Measurements from ENCODE around the gene RHBDD1.

RHBDD1 gene

GRCh38 chr2:226790431-226790830 lies 45.4 kb upstream of the RHBDD1 start:
- no peak overlapping the region for H3K9ac ChIP-seq (ENCODE audit: low read depth, low read length, poor library complexity)
- WGBS, 2 donors (ENCODE audit: extremely low coverage in 2 of 2, insufficient read length in 2 of 2, insufficient replicate concordance in 1 of 2): no CpG with 5 or more reads among the region's 2 CpGs
- H3K27ac ChIP-seq (replicated peaks; ENCODE audit: low read length): no peak overlapping the region
- H2BK12ac ChIP-seq (ENCODE audit: low read length): no peak overlapping the region
- no peak for DNase-seq (ENCODE audit: low spot score)
- no peak overlapping the region for H2AK5ac ChIP-seq (ENCODE audit: low read depth, low read length)
- H3K36me3 ChIP-seq (replicated peaks in 1 of 2; ENCODE audit: control insufficient read depth in 2 of 2, insufficient read depth in 2 of 2, low read length in 2 of 2): peaks cover 5 to 94% of the 10 kb centered on the region in 2 donors
- peaks cover 7 to 17% of the 10 kb centered on the region in 2 donors for H3K4me1 ChIP-seq (ENCODE audit: control insufficient read depth in 2 of 2, insufficient read depth in 1 of 2, low read depth in 1 of 2, low read length in 2 of 2)
- H3K4ac ChIP-seq (ENCODE audit: low read length): no peak overlapping the region
- H3K79me1 ChIP-seq (ENCODE audit: low read depth, low read length): peaks cover under 1% of the 10 kb centered on the region
- no peaks in the 10 kb centered on the region for H3K27me3 ChIP-seq (ENCODE audit: control insufficient read depth in 3 of 3, insufficient read depth in 3 of 3, low read depth in 1 of 3, low read length in 3 of 3)
- H3K9me3 ChIP-seq (replicated peaks in 1 of 2; ENCODE audit: control insufficient read depth in 2 of 2, insufficient read depth in 1 of 2, low read depth in 1 of 2, low read length in 2 of 2): peaks cover 0 to 76% of the 10 kb centered on the region in 2 donors
- H3K14ac ChIP-seq (ENCODE audit: low read length): no peak overlapping the region
- H3K4me2 ChIP-seq (ENCODE audit: insufficient read depth, low read length, poor library complexity, severe bottlenecking): no peak overlapping the region
- H2AFZ ChIP-seq (ENCODE audit: low read length): no peak overlapping the region
- no peak overlapping the region for H4K91ac ChIP-seq (ENCODE audit: low read depth, low read length, poor library complexity)
- H2BK5ac ChIP-seq (ENCODE audit: low read length): no peak overlapping the region
- H4K8ac ChIP-seq (ENCODE audit: low read depth, low read length): no peak overlapping the region
- H3K23ac ChIP-seq (ENCODE audit: low read depth, low read length, poor library complexity): no peak overlapping the region
- no peak overlapping the region for H2BK120ac ChIP-seq (ENCODE audit: low read depth, low read length)
- H2BK15ac ChIP-seq (ENCODE audit: low read length): no peak overlapping the region
- H3K4me3 ChIP-seq (ENCODE audit: low read length in 2 of 2): no peak overlapping the region
- H3K18ac ChIP-seq (ENCODE audit: low read length): no peak overlapping the region

DNA sequence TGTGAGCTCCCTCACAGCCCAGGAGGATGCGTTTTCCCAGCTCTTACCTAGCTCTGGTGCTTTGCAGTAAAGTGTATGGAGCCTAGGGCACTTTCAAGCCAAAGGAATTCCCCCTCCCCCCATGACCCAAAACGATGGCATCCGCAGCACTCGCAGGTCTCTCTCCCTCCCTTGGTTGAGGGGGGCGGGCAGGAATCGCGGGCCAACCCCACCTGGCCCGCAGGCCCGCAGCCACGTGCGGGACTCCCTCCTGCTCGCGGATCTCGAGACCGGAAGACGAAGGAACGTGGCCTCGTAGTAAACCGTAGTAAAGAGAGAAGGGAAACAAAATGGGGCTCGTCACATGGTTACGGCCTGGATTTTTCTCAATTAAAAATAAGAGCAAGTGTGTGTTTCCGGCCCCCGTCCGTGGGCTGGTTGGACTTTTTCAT lies 44.8 kb upstream of the RHBDD1 start:
- H3K27ac ChIP-seq (replicated peaks; ENCODE audit: low read length): no peak overlapping the region

DNA sequence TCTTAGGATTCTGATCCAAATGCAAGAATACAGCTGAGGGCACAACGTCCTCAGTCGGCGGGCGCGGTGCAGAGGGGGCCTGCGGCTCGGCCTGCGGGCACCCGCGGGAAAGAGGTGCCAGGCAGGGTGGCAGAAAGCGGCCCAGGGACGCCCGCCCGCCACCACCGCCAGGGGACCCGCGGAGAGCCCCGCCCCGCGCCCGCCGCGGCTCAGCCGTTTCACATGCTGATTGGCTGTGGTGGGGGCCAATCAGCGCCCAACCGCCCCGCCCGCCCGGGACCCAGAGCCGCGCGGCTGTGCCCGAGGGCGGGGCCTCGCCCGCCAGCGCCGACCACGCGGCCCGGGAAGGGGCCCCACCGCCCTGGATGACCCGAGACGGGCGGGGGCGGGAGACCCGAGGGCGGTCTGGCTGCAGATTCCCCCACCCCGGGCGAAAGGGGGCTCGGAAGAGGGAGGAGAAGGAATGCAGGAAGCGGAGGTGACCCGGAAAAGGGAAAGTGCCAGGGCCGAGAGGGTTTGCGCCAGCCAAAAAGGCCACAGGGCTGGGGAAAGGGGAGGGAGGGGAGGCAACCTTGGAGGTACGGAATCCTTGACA lies 44.3 kb upstream of the RHBDD1 start:
- H2BK120ac ChIP-seq (ENCODE audit: low read depth, low read length): no peak overlapping the region
- H3K9me3 ChIP-seq (replicated peaks in 1 of 2; ENCODE audit: control insufficient read depth in 2 of 2, insufficient read depth in 1 of 2, low read depth in 1 of 2, low read length in 2 of 2): peaks cover 0 to 80% of the 10 kb centered on the region in 2 donors
- H3K4me1 ChIP-seq (ENCODE audit: control insufficient read depth in 2 of 2, insufficient read depth in 1 of 2, low read depth in 1 of 2, low read length in 2 of 2): peaks cover 15 to 24% of the 10 kb centered on the region in 2 donors
- peaks cover 15 to 98% of the 10 kb centered on the region in 2 donors for H3K36me3 ChIP-seq (replicated peaks in 1 of 2; ENCODE audit: control insufficient read depth in 2 of 2, insufficient read depth in 2 of 2, low read length in 2 of 2)
- no peak overlapping the region for H4K91ac ChIP-seq (ENCODE audit: low read depth, low read length, poor library complexity)
- H2AK5ac ChIP-seq (ENCODE audit: low read depth, low read length): no peak overlapping the region
- peak overlapping the region; percentile 49 for H3K27ac ChIP-seq (replicated peaks; ENCODE audit: low read length)
- DNase-seq (ENCODE audit: low spot score): peak; percentile 83
- H3K4ac ChIP-seq (ENCODE audit: low read length): no peak overlapping the region
- H3K27me3 ChIP-seq (ENCODE audit: control insufficient read depth in 3 of 3, insufficient read depth in 3 of 3, low read depth in 1 of 3, low read length in 3 of 3): no peaks in the 10 kb centered on the region
- H2BK5ac ChIP-seq (ENCODE audit: low read length): no peak overlapping the region
- no peak overlapping the region for H2AFZ ChIP-seq (ENCODE audit: low read length)
- peak overlapping the region; percentile 78 for H3K9ac ChIP-seq (ENCODE audit: low read depth, low read length, poor library complexity)
- H3K14ac ChIP-seq (ENCODE audit: low read length): no peak overlapping the region
- no peak overlapping the region for H3K23ac ChIP-seq (ENCODE audit: low read depth, low read length, poor library complexity)
- no peak overlapping the region for H4K8ac ChIP-seq (ENCODE audit: low read depth, low read length)
- peak overlapping the region; percentile 87 for H3K4me2 ChIP-seq (ENCODE audit: insufficient read depth, low read length, poor library complexity, severe bottlenecking)
- no CpG with 5 or more reads among the region's 56 CpGs for WGBS, 2 donors (ENCODE audit: extremely low coverage in 2 of 2, insufficient read length in 2 of 2, insufficient replicate concordance in 1 of 2)
- H3K18ac ChIP-seq (ENCODE audit: low read length): peak overlapping the region; percentile 92
- no peak overlapping the region for H2BK12ac ChIP-seq (ENCODE audit: low read length)
- H3K79me1 ChIP-seq (ENCODE audit: low read depth, low read length): peaks cover 7% of the 10 kb centered on the region
- no peak overlapping the region for H2BK15ac ChIP-seq (ENCODE audit: low read length)
- peak overlapping the region in 1 of 2 donors; percentile 77 for H3K4me3 ChIP-seq (ENCODE audit: low read length in 2 of 2)

More for the DNA sequence above, 44.8 kb upstream of the RHBDD1 start:
- H3K9ac ChIP-seq (ENCODE audit: low read depth, low read length, poor library complexity): peak overlapping the region; percentile 78
- no peak overlapping the region for H2BK12ac ChIP-seq (ENCODE audit: low read length)
- H3K18ac ChIP-seq (ENCODE audit: low read length): peak overlapping the region; percentile 92
- H3K14ac ChIP-seq (ENCODE audit: low read length): no peak overlapping the region
- peaks cover 11 to 98% of the 10 kb centered on the region in 2 donors for H3K36me3 ChIP-seq (replicated peaks in 1 of 2; ENCODE audit: control insufficient read depth in 2 of 2, insufficient read depth in 2 of 2, low read length in 2 of 2)
- H2AFZ ChIP-seq (ENCODE audit: low read length): no peak overlapping the region
- no peak overlapping the region for H2BK15ac ChIP-seq (ENCODE audit: low read length)
- H2BK120ac ChIP-seq (ENCODE audit: low read depth, low read length): no peak overlapping the region
- H3K9me3 ChIP-seq (replicated peaks in 1 of 2; ENCODE audit: control insufficient read depth in 2 of 2, insufficient read depth in 1 of 2, low read depth in 1 of 2, low read length in 2 of 2): peaks cover 0 to 80% of the 10 kb centered on the region in 2 donors
- H4K8ac ChIP-seq (ENCODE audit: low read depth, low read length): no peak overlapping the region
- H3K79me1 ChIP-seq (ENCODE audit: low read depth, low read length): peaks cover 4% of the 10 kb centered on the region
- H3K4me3 ChIP-seq (ENCODE audit: low read length in 2 of 2): peak overlapping the region in 1 of 2 donors; percentile 77
- no CpG with 5 or more reads among the region's 24 CpGs for WGBS, 2 donors (ENCODE audit: extremely low coverage in 2 of 2, insufficient read length in 2 of 2, insufficient replicate concordance in 1 of 2)
- no peak overlapping the region for H2BK5ac ChIP-seq (ENCODE audit: low read length)
- no peak for DNase-seq (ENCODE audit: low spot score)
- peaks cover 13 to 23% of the 10 kb centered on the region in 2 donors for H3K4me1 ChIP-seq (ENCODE audit: control insufficient read depth in 2 of 2, insufficient read depth in 1 of 2, low read depth in 1 of 2, low read length in 2 of 2)
- no peak overlapping the region for H3K23ac ChIP-seq (ENCODE audit: low read depth, low read length, poor library complexity)
- H3K27me3 ChIP-seq (ENCODE audit: control insufficient read depth in 3 of 3, insufficient read depth in 3 of 3, low read depth in 1 of 3, low read length in 3 of 3): no peaks in the 10 kb centered on the region
- no peak overlapping the region for H4K91ac ChIP-seq (ENCODE audit: low read depth, low read length, poor library complexity)
- no peak overlapping the region for H2AK5ac ChIP-seq (ENCODE audit: low read depth, low read length)
- H3K4me2 ChIP-seq (ENCODE audit: insufficient read depth, low read length, poor library complexity, severe bottlenecking): peak overlapping the region; percentile 87
- no peak overlapping the region for H3K4ac ChIP-seq (ENCODE audit: low read length)

GRCh38 chr2:226792155-226792881 lies 43.5 kb upstream of the RHBDD1 start:
- Histone ChIP-seq H2BK12ac (ENCODE audit: low read length) (no peak overlapping the region), H3K27me3 (ENCODE audit: control insufficient read depth in 3 of 3, insufficient read depth in 3 of 3, low read depth in 1 of 3, low read length in 3 of 3) (no peaks in the 10 kb centered on the region), H3K4me2 (ENCODE audit: insufficient read depth, low read length, poor library complexity, severe bottlenecking) (peak overlapping the region; percentile 37), H2BK120ac (ENCODE audit: low read depth, low read length) (no peak overlapping the region), H3K9me3 (replicated peaks in 1 of 2; ENCODE audit: control insufficient read depth in 2 of 2, insufficient read depth in 1 of 2, low read depth in 1 of 2, low read length in 2 of 2) (peaks cover 2 to 81% of the 10 kb centered on the region in 2 donors), H2BK15ac (ENCODE audit: low read length) (no peak overlapping the region), H2AK5ac (ENCODE audit: low read depth, low read length) (no peak overlapping the region), H3K9ac (ENCODE audit: low read depth, low read length, poor library complexity) (no peak overlapping the region), H2BK5ac (ENCODE audit: low read length) (no peak overlapping the region), H2AFZ (ENCODE audit: low read length) (no peak overlapping the region), H3K27ac (replicated peaks; ENCODE audit: low read length) (peak overlapping the region; percentile 57), H3K36me3 (replicated peaks in 1 of 2; ENCODE audit: control insufficient read depth in 2 of 2, insufficient read depth in 2 of 2, low read length in 2 of 2) (peaks cover 22 to 98% of the 10 kb centered on the region in 2 donors), H3K4me3 (ENCODE audit: low read length in 2 of 2) (peak overlapping the region in 1 of 2 donors; percentile 3), H3K14ac (ENCODE audit: low read length) (no peak overlapping the region), H3K4ac (ENCODE audit: low read length) (no peak overlapping the region), H4K91ac (ENCODE audit: low read depth, low read length, poor library complexity) (no peak overlapping the region), H4K8ac (ENCODE audit: low read depth, low read length) (no peak overlapping the region), H3K79me1 (ENCODE audit: low read depth, low read length) (peaks cover 10% of the 10 kb centered on the region), H3K18ac (ENCODE audit: low read length) (no peak overlapping the region), H3K4me1 (ENCODE audit: control insufficient read depth in 2 of 2, insufficient read depth in 1 of 2, low read depth in 1 of 2, low read length in 2 of 2) (peaks cover 15 to 24% of the 10 kb centered on the region in 2 donors), H3K23ac (ENCODE audit: low read depth, low read length, poor library complexity) (no peak overlapping the region)
- no CpG with 5 or more reads among the region's 7 CpGs for WGBS, 2 donors (ENCODE audit: extremely low coverage in 2 of 2, insufficient read length in 2 of 2, insufficient replicate concordance in 1 of 2)
- DNase-seq (ENCODE audit: low spot score): no peak
